BLaER1 (cell line): Measurements from ENCODE around the gene EDN2.

Source experiments
- H3K27ac ChIP-seq: shearing (Covaris generic); formaldehyde crosslinking; 2 replicates; pipeline ENCODE4 v1.8.1; 2022
- H3K27me3 ChIP-seq: shearing (Covaris generic); formaldehyde crosslinking; 2 replicates; pipeline ENCODE4 v1.8.1; 2022
- H3K36me3 ChIP-seq: shearing (Covaris generic); formaldehyde crosslinking; 2 replicates; pipeline ENCODE4 v1.8.1; 2022
- H3K4me1 ChIP-seq: shearing (Covaris generic); formaldehyde crosslinking; 2 replicates; pipeline ENCODE4 v1.8.1; 2022
- H3K4me2 ChIP-seq: shearing (Covaris generic); formaldehyde crosslinking; 2 replicates; pipeline ENCODE4 v1.8.1; 2022
- H3K4me3 ChIP-seq: shearing (Covaris generic); formaldehyde crosslinking; 2 replicates; pipeline ENCODE4 v1.8.1; 2022
- H3K9ac ChIP-seq: shearing (Covaris generic); formaldehyde crosslinking; 2 replicates; pipeline ENCODE4 v1.8.1; 2022
- H3K9me3 ChIP-seq: shearing (Covaris generic); formaldehyde crosslinking; 2 replicates; pipeline ENCODE4 v1.8.1; 2022
- H4K20me1 ChIP-seq: shearing (Covaris generic); formaldehyde crosslinking; 2 replicates; pipeline ENCODE4 v1.8.1; 2022
- Cebpa-rat ChIP-seq: shearing (Covaris generic); IDR thresholded peaks from 2 replicates; pipeline ENCODE4 v1.8.1; 2022

The EDN2 gene

GRCh38 chr1:41494351-41495209, 10.1 kb upstream of the EDN2 start:
- Histone ChIP-seq H3K27ac (no peak overlapping the region), H3K4me2 (no peak overlapping the region), H3K4me3 (no peak overlapping the region), H3K27me3 (peaks cover 23% of the 10 kb centered on the region), H3K9me3 (no peaks in the 10 kb centered on the region), H3K36me3 (no peaks in the 10 kb centered on the region), H3K9ac (no peak overlapping the region), H3K4me1 (peaks cover 45% of the 10 kb centered on the region), H4K20me1 (no peaks in the 10 kb centered on the region)
- no peak for TF ChIP-seq Cebpa-rat

GRCh38 chr1:41493626-41494350, 9.3 kb upstream of the EDN2 start:
- H4K20me1 ChIP-seq = no peaks in the 10 kb centered on the region
- H3K4me1 ChIP-seq = peaks cover 37% of the 10 kb centered on the region
- H3K4me3 ChIP-seq = no peak overlapping the region
- no peak overlapping the region for H3K4me2 ChIP-seq
- no peak for TF ChIP-seq Cebpa-rat
- H3K9ac ChIP-seq = no peak overlapping the region
- peaks cover 23% of the 10 kb centered on the region for H3K27me3 ChIP-seq
- no peaks in the 10 kb centered on the region for H3K36me3 ChIP-seq
- no peak overlapping the region for H3K27ac ChIP-seq
- H3K9me3 ChIP-seq = no peaks in the 10 kb centered on the region

- H3K9me3 ChIP-seq = no peaks in the 10 kb centered on the region
- peaks cover 31% of the 10 kb centered on the region for H3K4me1 ChIP-seq
- no peaks in the 10 kb centered on the region for H4K20me1 ChIP-seq
- H3K4me2 ChIP-seq = no peak overlapping the region
- H3K9ac ChIP-seq = no peak overlapping the region
- H3K27me3 ChIP-seq = peaks cover 23% of the 10 kb centered on the region
- no peaks in the 10 kb centered on the region for H3K36me3 ChIP-seq
- no peak overlapping the region for H3K27ac ChIP-seq
- TF ChIP-seq Cebpa-rat = no peak
- H3K4me3 ChIP-seq = no peak overlapping the region
These were observed 8.6 kb upstream of the EDN2 start for GRCh38 chr1:41493117-41493536.

- H3K9me3 ChIP-seq = no peaks in the 10 kb centered on the region
- H3K27me3 ChIP-seq = peaks cover 23% of the 10 kb centered on the region
- H3K4me1 ChIP-seq = peaks cover 29% of the 10 kb centered on the region
- no peak for TF ChIP-seq Cebpa-rat
- no peak overlapping the region for H3K9ac ChIP-seq
- H3K4me3 ChIP-seq = no peak overlapping the region
- H4K20me1 ChIP-seq = no peaks in the 10 kb centered on the region
- H3K4me2 ChIP-seq = no peak overlapping the region
- H3K36me3 ChIP-seq = no peaks in the 10 kb centered on the region
- no peak overlapping the region for H3K27ac ChIP-seq
These were observed 7.9 kb upstream of the EDN2 start for GRCh38 chr1:41492341-41492848.

- Histone ChIP-seq H3K36me3 (no peaks in the 10 kb centered on the region), H3K27ac (no peak overlapping the region), H3K9me3 (no peaks in the 10 kb centered on the region), H3K9ac (no peak overlapping the region), H3K4me1 (peaks cover 29% of the 10 kb centered on the region), H4K20me1 (no peaks in the 10 kb centered on the region), H3K4me2 (no peak overlapping the region), H3K4me3 (no peak overlapping the region), H3K27me3 (peaks cover 11% of the 10 kb centered on the region)
- no peak for TF ChIP-seq Cebpa-rat
These were observed 6.4 kb upstream of the EDN2 start for GRCh38 chr1:41490911-41491310.

GRCh38 chr1:41489561-41489960, 5.1 kb upstream of the EDN2 start:
- Histone ChIP-seq H3K4me1 (peaks cover 33% of the 10 kb centered on the region), H3K27ac (no peak overlapping the region)

GRCh38 chr1:41488040-41488951, 3.8 kb upstream of the EDN2 start:
- Histone ChIP-seq H3K4me1 (peaks cover 46% of the 10 kb centered on the region), H3K36me3 (no peaks in the 10 kb centered on the region), H3K9me3 (no peaks in the 10 kb centered on the region), H3K4me3 (no peak overlapping the region), H4K20me1 (no peaks in the 10 kb centered on the region), H3K9ac (no peak overlapping the region), H3K27me3 (no peaks in the 10 kb centered on the region), H3K4me2 (no peak overlapping the region), H3K27ac (no peak overlapping the region)
- no peak for TF ChIP-seq Cebpa-rat

More at GRCh38 chr1:41489561-41489960, 5.1 kb upstream of the EDN2 start:
- Histone ChIP-seq H3K36me3 (no peaks in the 10 kb centered on the region), H4K20me1 (no peaks in the 10 kb centered on the region), H3K9ac (no peak overlapping the region), H3K4me3 (no peak overlapping the region), H3K9me3 (no peaks in the 10 kb centered on the region), H3K27me3 (no peaks in the 10 kb centered on the region), H3K4me2 (no peak overlapping the region)
- TF ChIP-seq Cebpa-rat = no peak

- H3K4me1 ChIP-seq = peaks cover 55% of the 10 kb centered on the region
These were observed 2.9 kb upstream of the EDN2 start for GRCh38 chr1:41487126-41488039.

More at GRCh38 chr1:41487126-41488039, 2.9 kb upstream of the EDN2 start:
- H3K36me3 ChIP-seq = no peaks in the 10 kb centered on the region
- peak overlapping the region; percentile 36; the same call in 1 of the 2 replicates for H3K9ac ChIP-seq
- no peak overlapping the region for H3K4me3 ChIP-seq
- H3K27ac ChIP-seq = peak overlapping the region; percentile 5; the same call in 1 of the 2 replicates
- H3K4me2 ChIP-seq = peak overlapping the region; percentile 67
- TF ChIP-seq Cebpa-rat = no peak
- no peaks in the 10 kb centered on the region for H3K9me3 ChIP-seq
- H3K27me3 ChIP-seq = no peaks in the 10 kb centered on the region
- no peaks in the 10 kb centered on the region for H4K20me1 ChIP-seq
